Endothelial cell of umbilical vein (primary cell): ENCODE data around the gene SLFN11.

Experiments
- CTCF ChIP-seq, 2 donors: IDR thresholded peaks; 1 replicate in 1 of 2; 2 replicates in 1 of 2; pipeline ENCODE4 v1.5.1; 2011; ENCODE audit warnings: low read length in 2 of 2, mild to moderate bottlenecking in 2 of 2, moderate library complexity in 2 of 2, control low read depth in 1 of 2, inconsistent platforms in 1 of 2, low read depth in 1 of 2; ENCODE audit not compliant: insufficient read depth in 1 of 2; ENCODE audit errors: extremely low read depth in 1 of 2
- EZH2 ChIP-seq: IDR thresholded peaks from 2 replicates; pipeline ENCODE4 v1.6.1; 2012; ENCODE audit warnings: borderline replicate concordance, low read depth, mild to moderate bottlenecking, moderate library complexity, low read length, inconsistent platforms; ENCODE audit not compliant: severe bottlenecking
- FOS ChIP-seq: IDR thresholded peaks from 2 replicates; pipeline ENCODE4 v1.6.1; 2011; ENCODE audit warnings: mild to moderate bottlenecking, low read length, moderate library complexity, borderline replicate concordance; ENCODE audit not compliant: insufficient read depth
- JUN ChIP-seq: IDR thresholded peaks from 2 replicates; pipeline ENCODE4 v1.6.1; 2011; ENCODE audit warnings: borderline replicate concordance, low read depth; ENCODE audit not compliant: insufficient read length, insufficient read depth
- MYC ChIP-seq: IDR thresholded peaks from one replicate; pipeline ENCODE4 v1.6.1; 2011; ENCODE audit warnings: mild to moderate bottlenecking, low read depth, low read length
- POLR2A ChIP-seq: IDR thresholded peaks from 2 replicates; pipeline ENCODE4 v1.6.1; 2012; ENCODE audit warnings: low read depth, mild to moderate bottlenecking, control low read depth, low read length
- POLR2AphosphoS5 ChIP-seq: IDR thresholded peaks from 2 replicates; pipeline ENCODE4 v1.6.1; 2012; ENCODE audit warnings: low read depth, mild to moderate bottlenecking, control low read depth, low read length, moderate library complexity; ENCODE audit not compliant: insufficient read depth
- TF ChIP-seq, protein P1 (sequence below): IDR thresholded peaks from 2 replicates; pipeline ENCODE4 v1.6.1; 2011; ENCODE audit not compliant: insufficient read depth, insufficient read length

DNA sequence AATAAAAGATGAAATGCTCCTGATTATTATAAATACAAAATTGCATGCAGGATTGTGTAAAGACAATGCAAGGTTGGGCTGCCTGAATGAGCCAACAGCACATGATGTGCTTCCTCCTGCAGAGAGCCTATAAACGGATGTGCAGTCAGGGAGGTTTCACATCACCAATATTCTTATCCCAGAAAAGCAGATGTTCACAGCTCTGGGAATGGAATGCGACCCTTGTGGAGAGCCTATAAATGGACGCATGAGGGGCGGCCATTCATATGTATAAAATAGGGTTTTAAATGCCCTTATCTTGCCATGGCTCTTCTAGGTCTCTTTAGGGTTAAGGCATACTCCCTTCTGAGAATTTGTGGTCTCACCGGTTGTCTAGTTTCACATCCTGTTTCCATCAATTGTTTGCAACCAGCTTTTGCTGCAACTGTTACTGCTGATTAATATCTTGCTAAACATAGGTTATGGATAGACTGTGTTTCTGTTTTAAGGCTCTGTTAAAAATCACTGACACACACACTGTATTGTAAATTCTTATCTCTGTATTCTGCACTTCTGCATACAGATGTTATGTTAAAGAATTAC lies 31.9 kb downstream of the SLFN11 start:
- TF ChIP-seq CTCF (IDR thresholded peaks at IDR 0.05; ENCODE audit: extremely low read depth in 1 of 2, insufficient read depth in 1 of 2, low read depth in 1 of 2, low read length in 2 of 2) (no peak), POLR2A (no peak), EZH2 (no peak), POLR2AphosphoS5 (no peak), JUN (no peak), MYC (no peak), FOS (no peak)
- TF ChIP-seq, protein P1, sequence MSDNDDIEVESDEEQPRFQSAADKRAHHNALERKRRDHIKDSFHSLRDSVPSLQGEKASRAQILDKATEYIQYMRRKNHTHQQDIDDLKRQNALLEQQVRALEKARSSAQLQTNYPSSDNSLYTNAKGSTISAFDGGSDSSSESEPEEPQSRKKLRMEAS = no peak
